H9 (cell line): ENCODE measurements around the gene EEF1E1. TPM values are rescaled to one million over a fixed set of nuclear protein-coding genes. Genes with fewer than 3 reads are reported as not detected.
"Not testable (repeated sequence)": the region's sequence is repeated elsewhere in the genome, so short reads cannot be mapped to it uniquely, and the experiment has no call there.

Experiments used
- DNase-seq: peaks from one replicate; pipeline ENCODE4 v3.0.0-alpha.2; 2017
- H2AFZ ChIP-seq: one replicate; pipeline ENCODE4 v1.6.1; 2013; ENCODE audit warnings: mild to moderate bottlenecking, low read length, control low read depth, moderate library complexity
- H2AK5ac ChIP-seq: 2 replicates; pipeline ENCODE4 v1.6.1; 2013; ENCODE audit warnings: low read length, control low read depth, mixed read lengths; ENCODE audit not compliant: insufficient read length
- H2BK120ac ChIP-seq: one replicate; pipeline ENCODE4 v1.6.1; 2013; ENCODE audit warnings: low read depth, mild to moderate bottlenecking, low read length, control low read depth, inconsistent platforms; ENCODE audit not compliant: poor library complexity, severe bottlenecking
- H2BK12ac ChIP-seq: 2 replicates; pipeline ENCODE4 v1.6.1; 2013; ENCODE audit warnings: low read length, control low read depth, mixed read lengths, low read depth; ENCODE audit not compliant: insufficient read length
- H2BK15ac ChIP-seq: 2 replicates; pipeline ENCODE4 v1.6.1; 2013; ENCODE audit warnings: low read depth, low read length, control low read depth
- H2BK20ac ChIP-seq: one replicate; pipeline ENCODE4 v1.6.1; 2013; ENCODE audit warnings: low read depth, mild to moderate bottlenecking, low read length, control low read depth, inconsistent platforms; ENCODE audit not compliant: poor library complexity, severe bottlenecking
- H2BK5ac ChIP-seq: 2 replicates; pipeline ENCODE4 v1.6.1; 2013; ENCODE audit warnings: low read length, control low read depth, mixed read lengths; ENCODE audit not compliant: insufficient read length
- H3K14ac ChIP-seq: 2 replicates; pipeline ENCODE4 v1.6.1; 2013; ENCODE audit warnings: low read length, control low read depth; ENCODE audit not compliant: insufficient read depth
- H3K18ac ChIP-seq: 2 replicates; pipeline ENCODE4 v1.6.1; 2013; ENCODE audit warnings: low read depth, mild to moderate bottlenecking, mixed read lengths, low read length, control low read depth; ENCODE audit not compliant: insufficient read length
- H3K23ac ChIP-seq: 2 replicates; pipeline ENCODE4 v1.6.1; 2013; ENCODE audit warnings: low read length, control low read depth, mixed read lengths, low read depth; ENCODE audit not compliant: insufficient read length
- H3K23me2 ChIP-seq: 2 replicates; pipeline ENCODE4 v1.6.1; 2013; ENCODE audit warnings: low read depth, mild to moderate bottlenecking, mixed read lengths, low read length, control low read depth; ENCODE audit not compliant: insufficient read length, poor library complexity, severe bottlenecking
- H3K27ac ChIP-seq: 2 replicates; pipeline ENCODE4 v1.5.1; 2013; ENCODE audit warnings: low read length, control low read depth, mixed read lengths, low read depth; ENCODE audit not compliant: insufficient read length
- H3K27me3 ChIP-seq: 2 replicates; pipeline ENCODE4 v1.6.1; 2013; ENCODE audit warnings: low read length, control low read depth, inconsistent platforms; ENCODE audit not compliant: insufficient read depth
- H3K4ac ChIP-seq: 2 replicates; pipeline ENCODE4 v1.6.1; 2013; ENCODE audit warnings: low read depth, mild to moderate bottlenecking, control low read depth, inconsistent platforms, low read length, moderate library complexity
- H3K4me1 ChIP-seq: 2 replicates; pipeline ENCODE4 v1.6.1; 2013; ENCODE audit warnings: low read length, control low read depth, inconsistent platforms; ENCODE audit not compliant: insufficient read depth
- H3K4me2 ChIP-seq: 2 replicates; pipeline ENCODE4 v1.6.1; 2013; ENCODE audit warnings: low read length, control low read depth, mixed read lengths; ENCODE audit not compliant: insufficient read length, insufficient read depth
- H3K56ac ChIP-seq: 2 replicates; pipeline ENCODE4 v1.6.1; 2013; ENCODE audit warnings: low read depth, mild to moderate bottlenecking, mixed read lengths, low read length, control low read depth; ENCODE audit not compliant: insufficient read length
- H3K79me1 ChIP-seq: 2 replicates; pipeline ENCODE4 v1.6.1; 2013; ENCODE audit warnings: low read depth, mild to moderate bottlenecking, moderate library complexity, low read length, control low read depth, inconsistent platforms; ENCODE audit not compliant: insufficient read depth, poor library complexity, severe bottlenecking
- H3K79me2 ChIP-seq: 2 replicates; pipeline ENCODE4 v1.6.1; 2013; ENCODE audit warnings: low read length, control low read depth, inconsistent platforms; ENCODE audit not compliant: insufficient read depth
- H3K9ac ChIP-seq: 2 replicates; pipeline ENCODE4 v1.6.1; 2013; ENCODE audit warnings: low read length, control low read depth, mixed read lengths; ENCODE audit not compliant: insufficient read length; ENCODE audit errors: extremely low read depth
- H3K9me3 ChIP-seq: one replicate; pipeline ENCODE4 v1.6.1; 2013; ENCODE audit warnings: low read depth, low read length, inconsistent platforms; ENCODE audit not compliant: control insufficient read depth
- H3T11ph ChIP-seq: one replicate; pipeline ENCODE4 v1.6.1; 2013; ENCODE audit warnings: mild to moderate bottlenecking, low read length, control low read depth, inconsistent platforms
- H4K20me1 ChIP-seq: one replicate; pipeline ENCODE4 v1.6.1; 2013; ENCODE audit not compliant: control insufficient read depth, insufficient read length, insufficient read depth
- H4K5ac ChIP-seq: 2 replicates; pipeline ENCODE4 v1.6.1; 2013; ENCODE audit warnings: low read depth, mild to moderate bottlenecking, mixed read lengths, low read length, control low read depth; ENCODE audit not compliant: insufficient read length
- H4K8ac ChIP-seq: replicated peaks from 2 replicates; pipeline ENCODE4 v1.6.1; 2013; ENCODE audit warnings: low read length, control low read depth, mixed read lengths, low read depth; ENCODE audit not compliant: insufficient read length
- H4K91ac ChIP-seq: 2 replicates; pipeline ENCODE4 v1.6.1; 2013; ENCODE audit warnings: low read depth, mild to moderate bottlenecking, moderate library complexity, mixed read lengths, low read length, control low read depth; ENCODE audit not compliant: insufficient read length
- H3K27ac Mint-ChIP-seq, 3 experiments: 2 replicates in 2 of 3; 3 replicates in 1 of 3; pipeline ENCODE4 v1.8.0; 2020 to 2021; ENCODE audit warnings: mixed read lengths in 3 of 3, mild to moderate bottlenecking in 1 of 3, moderate library complexity in 1 of 3
- H3K27me3 Mint-ChIP-seq: 2 replicates; pipeline ENCODE4 v1.8.0; 2021; ENCODE audit warnings: low read depth, mild to moderate bottlenecking, moderate library complexity, mixed read lengths
- H3K36me3 Mint-ChIP-seq, 3 experiments: 2 replicates in 2 of 3; 3 replicates in 1 of 3; pipeline ENCODE4 v1.8.0; 2020 to 2021; ENCODE audit warnings: low read depth in 3 of 3, mixed read lengths in 3 of 3; ENCODE audit not compliant: insufficient read depth in 1 of 3
- H3K4me1 Mint-ChIP-seq, 2 experiments: 2 replicates each; pipeline ENCODE4 v1.8.0; 2020; ENCODE audit warnings: mixed read lengths in 2 of 2
- H3K4me3 Mint-ChIP-seq, 2 experiments: 2 replicates in 1 of 2; 3 replicates in 1 of 2; pipeline ENCODE4 v1.8.0; 2020 to 2021; ENCODE audit warnings: mild to moderate bottlenecking in 2 of 2, mixed read lengths in 2 of 2, moderate library complexity in 1 of 2
- H3K9me3 Mint-ChIP-seq, 2 experiments: 2 replicates in 1 of 2; 3 replicates in 1 of 2; pipeline ENCODE4 v1.8.0; 2020; ENCODE audit warnings: mild to moderate bottlenecking in 2 of 2, mixed read lengths in 2 of 2, moderate library complexity in 1 of 2
- WGBS: extraction: QIAGEN DNeasy Blood & Tissue Kit; methylation state at CpG from one replicate; pipeline ENCODE4 v1.1.7; 2013; ENCODE audit warnings: missing lambda C conversion rate, low lambda C conversion rate, mixed read lengths; ENCODE audit not compliant: insufficient read length; ENCODE audit errors: extremely low coverage; 5-methylcytosine and 5-hydroxymethylcytosine counted together
- total RNA-seq: library from RNA; stranded (reverse); gene quantifications from 2 replicates; pipeline ENCODE4 v1.2.1, GENCODE V29; 2021
- TF ChIP-seq, protein P1 (sequence below): fragments of 200-600 bp; sonication (generic); conservative IDR thresholded peaks from 3 replicates; pipeline ENCODE4 v1.8.0; 2021; ENCODE audit warnings: antibody characterized with exemption, mild to moderate bottlenecking

The EEF1E1 gene
- total RNA-seq, 1 experiment from 2014 or later: 71.8 TPM

DNA sequence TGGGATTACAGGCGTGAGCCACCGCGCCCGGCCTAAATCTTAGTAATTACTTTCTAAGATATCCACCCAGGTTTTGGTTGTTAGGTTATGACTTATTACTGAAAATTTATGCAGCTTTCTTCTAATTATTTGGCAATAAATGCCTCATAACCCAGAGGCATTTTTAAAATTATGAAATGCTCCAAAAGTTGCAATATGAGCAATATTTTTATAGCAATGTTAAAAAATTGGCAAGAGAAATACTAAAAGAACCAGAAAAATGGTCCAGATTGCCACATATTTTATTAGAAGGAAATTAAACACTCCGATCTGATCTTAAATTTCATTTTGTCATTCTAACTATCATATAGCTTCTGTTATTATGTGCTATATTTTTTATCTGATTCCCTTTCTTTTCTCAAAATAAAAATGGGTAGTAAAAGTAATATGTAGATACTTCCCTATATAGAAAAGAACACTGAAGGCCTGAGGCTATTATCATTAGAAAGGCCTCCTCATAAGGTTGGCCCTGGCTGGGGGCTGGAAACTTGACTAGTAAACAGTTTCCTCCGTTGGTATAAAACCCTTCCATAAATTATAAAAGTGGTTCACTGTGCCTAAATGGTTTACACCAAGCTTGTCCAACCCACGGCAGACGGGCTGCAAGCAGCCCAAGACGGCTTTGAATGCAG, 60.3 kb downstream of the EEF1E1 start:
- no peak overlapping the region for H3K4me2 ChIP-seq
- no peak overlapping the region for H3K56ac ChIP-seq
- no peak overlapping the region for H4K8ac ChIP-seq
- H3K79me1 ChIP-seq: no peaks in the 10 kb centered on the region
- H4K91ac ChIP-seq: no peak overlapping the region
- Mint-ChIP-seq H3K36me3 (peaks cover 44 to 69% (median 51%) of the 10 kb centered on the region in 3 experiments), H3K9me3 (peaks cover 14 to 15% of the 10 kb centered on the region in 2 experiments), H3K27ac (no peak overlapping the region; a peak in 1 of 7 replicates), H3K4me3 (no peak overlapping the region), H3K27me3 (no peaks in the 10 kb centered on the region), H3K4me1 (peaks cover 5% of the 10 kb centered on the region in 2 experiments)
- H3K9me3 ChIP-seq: no peaks in the 10 kb centered on the region
- no peak overlapping the region for H3K4ac ChIP-seq
- H2BK15ac ChIP-seq: no peak overlapping the region
- no peak overlapping the region for H2BK12ac ChIP-seq
- H3K23ac ChIP-seq: no peak overlapping the region
- no peak overlapping the region for H2BK120ac ChIP-seq
- H4K5ac ChIP-seq: no peak overlapping the region
- no peak overlapping the region for H2AK5ac ChIP-seq
- no peak overlapping the region for H3T11ph ChIP-seq
- no peak for DNase-seq
- no peak overlapping the region for H2BK5ac ChIP-seq
- no peak overlapping the region for H2AFZ ChIP-seq
- no peak overlapping the region for H2BK20ac ChIP-seq
- TF ChIP-seq, protein P1, sequence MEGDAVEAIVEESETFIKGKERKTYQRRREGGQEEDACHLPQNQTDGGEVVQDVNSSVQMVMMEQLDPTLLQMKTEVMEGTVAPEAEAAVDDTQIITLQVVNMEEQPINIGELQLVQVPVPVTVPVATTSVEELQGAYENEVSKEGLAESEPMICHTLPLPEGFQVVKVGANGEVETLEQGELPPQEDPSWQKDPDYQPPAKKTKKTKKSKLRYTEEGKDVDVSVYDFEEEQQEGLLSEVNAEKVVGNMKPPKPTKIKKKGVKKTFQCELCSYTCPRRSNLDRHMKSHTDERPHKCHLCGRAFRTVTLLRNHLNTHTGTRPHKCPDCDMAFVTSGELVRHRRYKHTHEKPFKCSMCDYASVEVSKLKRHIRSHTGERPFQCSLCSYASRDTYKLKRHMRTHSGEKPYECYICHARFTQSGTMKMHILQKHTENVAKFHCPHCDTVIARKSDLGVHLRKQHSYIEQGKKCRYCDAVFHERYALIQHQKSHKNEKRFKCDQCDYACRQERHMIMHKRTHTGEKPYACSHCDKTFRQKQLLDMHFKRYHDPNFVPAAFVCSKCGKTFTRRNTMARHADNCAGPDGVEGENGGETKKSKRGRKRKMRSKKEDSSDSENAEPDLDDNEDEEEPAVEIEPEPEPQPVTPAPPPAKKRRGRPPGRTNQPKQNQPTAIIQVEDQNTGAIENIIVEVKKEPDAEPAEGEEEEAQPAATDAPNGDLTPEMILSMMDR: no peak
- H3K79me2 ChIP-seq: no peaks in the 10 kb centered on the region
- no peaks in the 10 kb centered on the region for H4K20me1 ChIP-seq
- no peaks in the 10 kb centered on the region for H3K27me3 ChIP-seq
- H3K27ac ChIP-seq: no peak overlapping the region
- H3K4me1 ChIP-seq: no peaks in the 10 kb centered on the region
- no peak overlapping the region for H3K9ac ChIP-seq
- H3K23me2 ChIP-seq: no peaks in the 10 kb centered on the region
- no peak overlapping the region for H3K14ac ChIP-seq
- WGBS: no CpG with 5 or more reads among the region's 9 CpGs
- no peak overlapping the region for H3K18ac ChIP-seq

GRCh38 chr6:8034107-8034506, 68.2 kb downstream of the EEF1E1 start:
- Mint-ChIP-seq H3K9me3 (peaks cover 8 to 13% of the 10 kb centered on the region in 2 experiments; a peak in 4 of 5 replicates), H3K36me3 (peaks cover 18 to 32% (median 19%) of the 10 kb centered on the region in 3 experiments)
- not testable (repeated sequence) for H2BK15ac ChIP-seq, H4K20me1 ChIP-seq, H2BK120ac ChIP-seq, H2BK20ac ChIP-seq, H4K5ac ChIP-seq, H3K27ac Mint-ChIP-seq, H3K27me3 ChIP-seq, H3K18ac ChIP-seq, H2AFZ ChIP-seq, H3K4me1 Mint-ChIP-seq, H2BK12ac ChIP-seq, H2BK5ac ChIP-seq, H3K9ac ChIP-seq, H3K27me3 Mint-ChIP-seq, H3K4ac ChIP-seq, H3K23me2 ChIP-seq, H3K23ac ChIP-seq, H2AK5ac ChIP-seq, H3K56ac ChIP-seq, DNase-seq, H3K4me2 ChIP-seq, H3K79me1 ChIP-seq, H4K91ac ChIP-seq, H3T11ph ChIP-seq, H3K4me3 Mint-ChIP-seq, H3K9me3 ChIP-seq, H3K79me2 ChIP-seq, H3K27ac ChIP-seq, H3K14ac ChIP-seq, H3K4me1 ChIP-seq, H4K8ac ChIP-seq
- no CpG with 5 or more reads among the region's 3 CpGs for WGBS
